Lung (tissue), 12 donors: ENCODE results near the gene ZNF385C. TPM values are rescaled to one million over a fixed set of nuclear protein-coding genes. Genes with fewer than 3 reads are reported as not detected.

Experiments
- ATAC-seq: fragments of 200-7000 bp; cut with Tn5 transposase; one replicate; pipeline ENCODE4 v1.9.1; 2020; ENCODE audit warnings: moderate number of reproducible peaks; ENCODE audit not compliant: insufficient read depth, low FRiP score
- DNase-seq, 3 donors: peaks; one replicate each; pipeline ENCODE4 v3.0.0-alpha.2; 2013 to 2017
- H3K27ac ChIP-seq, 2 donors: one replicate each; pipeline ENCODE4 v1.5.1; 2013; ENCODE audit warnings: mild to moderate bottlenecking in 2 of 2, moderate library complexity in 2 of 2, control low read depth in 1 of 2, inconsistent platforms in 1 of 2, low read depth in 1 of 2, low read length in 1 of 2
- H3K27me3 ChIP-seq, 3 donors: one replicate each; pipeline ENCODE4 v1.5.1; 2013; ENCODE audit warnings: low read length in 2 of 3; ENCODE audit not compliant: control insufficient read depth in 3 of 3, insufficient read depth in 3 of 3
- H3K36me3 ChIP-seq, 4 donors: one replicate each; pipeline ENCODE4 v1.5.1; 2013; ENCODE audit warnings: low read length in 4 of 4, mild to moderate bottlenecking in 1 of 4, moderate library complexity in 1 of 4; ENCODE audit not compliant: control insufficient read depth in 4 of 4, insufficient read depth in 4 of 4
- H3K4me1 ChIP-seq, 5 donors: one replicate each; pipeline ENCODE4 v1.5.1; 2013; ENCODE audit warnings: low read length in 5 of 5, mild to moderate bottlenecking in 2 of 5, moderate library complexity in 1 of 5; ENCODE audit not compliant: control insufficient read depth in 5 of 5, insufficient read depth in 5 of 5
- H3K4me3 ChIP-seq: one replicate; pipeline ENCODE4 v1.5.1; 2013; ENCODE audit warnings: mild to moderate bottlenecking, control low read depth, moderate library complexity
- H3K9ac ChIP-seq, 2 donors: one replicate each; pipeline ENCODE4 v1.5.1; 2013; ENCODE audit warnings: low read length in 2 of 2, control low read depth in 1 of 2; ENCODE audit not compliant: insufficient read depth in 1 of 2
- H3K9me3 ChIP-seq, 4 donors: one replicate each; pipeline ENCODE4 v1.5.1; 2013; ENCODE audit warnings: low read length in 3 of 4, mild to moderate bottlenecking in 1 of 4, moderate library complexity in 1 of 4; ENCODE audit not compliant: control insufficient read depth in 4 of 4, insufficient read depth in 3 of 4
- CTCF ChIP-seq: IDR thresholded peaks from 2 replicates; pipeline ENCODE4 v1.5.1; 2012; ENCODE audit warnings: mild to moderate bottlenecking; ENCODE audit errors: control extremely low read depth, extremely low read depth
- WGBS, 2 donors: extraction: QIAGEN DNeasy Blood & Tissue Kit; methylation state at CpG; one replicate each; pipeline ENCODE4 v1.1.7; 2013; 5-methylcytosine and 5-hydroxymethylcytosine counted together
- polyA plus RNA-seq, 2 donors: library from polyadenylated mRNA; stranded (reverse); fragments of 200-250 nt; gene quantifications; one replicate each; pipeline ENCODE4 v1.2.1, GENCODE V29; 2013
- total RNA-seq, 2 donors: library from RNA; depleted of rRNA in 1 of 2; stranded (reverse); fragments of >200 nt in 1 of 2; gene quantifications; one replicate each; pipeline ENCODE4 v1.2.1, GENCODE V29; 2014 to 2021
- donor health status: control.
- donor health status: control.
- donor health status: Bipolar disorder and iron deficiency.
- donor health status: healthy.
- donor health status: DM: yes; HTN: yes; CAD: no.

The ZNF385C gene
- total and polyA plus RNA-seq, 4 donors = 0.14 to 0.57 (median 0.37) TPM

- Histone ChIP-seq H3K4me3 (no peak within 1 kb of the TSS), H3K27me3 (no peaks in the 10 kb centered on the region), H3K9me3 (no peaks in the 10 kb centered on the region), H3K9ac (no peak within 1 kb of the TSS), H3K36me3 (peaks cover 7 to 25% (median 15%) of the 10 kb centered on the region in 4 donors), H3K27ac (no peak within 1 kb of the TSS), H3K4me1 (peaks cover 0 to 11% (median 5%) of the 10 kb centered on the region in 5 donors)
- ATAC-seq = no peak
- WGBS, 2 donors = 80 to 85% methylated on average over 61 of the region's 61 CpGs
- TF ChIP-seq CTCF = no peak
- DNase-seq = peak in 2 of 3 donors; percentile 42 to 49
Measured at GRCh38 chr17:42122371-42123303, 24.4 kb upstream of the ZNF385C start, which contains the start of gene HSPB9. Gene HSPB9 (plus strand): TSS chr17:42122804. CDS start chr17:42122851, 47 bp downstream.

- Histone ChIP-seq H3K9ac (no peak within 1 kb of the TSS), H3K27ac (peak within 1 kb of the TSS in 1 of 2 donors; percentile 4), H3K27me3 (no peaks in the 10 kb centered on the region), H3K4me3 (peak within 1 kb of the TSS; percentile 27), H3K9me3 (no peaks in the 10 kb centered on the region), H3K4me1 (peaks cover 0 to 11% (median 5%) of the 10 kb centered on the region in 5 donors), H3K36me3 (peaks cover 6 to 21% (median 13%) of the 10 kb centered on the region in 4 donors)
- DNase-seq = peak; percentile 82 to 89 (median 87)
- 7 to 8% methylated on average over 49 to 57 of the region's 57 CpGs for WGBS, 2 donors
- no peak for TF ChIP-seq CTCF
- ATAC-seq = peak; percentile 91
Measured at GRCh38 chr17:42120770-42121769, 22.8 kb upstream of the ZNF385C start, which contains the start of gene KAT2A. Gene KAT2A (minus strand): TSS chr17:42121367. CDS start chr17:42121304, 63 bp downstream.

- H3K4me1 ChIP-seq = peaks cover 0 to 11% (median 5%) of the 10 kb centered on the region in 5 donors
- WGBS, 2 donors = 52 to 64% methylated on average over 7 of the region's 7 CpGs
- no peaks in the 10 kb centered on the region for H3K27me3 ChIP-seq
- DNase-seq (no peak), ATAC-seq (no peak)
- no peaks in the 10 kb centered on the region for H3K9me3 ChIP-seq
- no peak overlapping the region for H3K27ac ChIP-seq
- TF ChIP-seq CTCF = no peak
- H3K9ac ChIP-seq = no peak overlapping the region
- H3K36me3 ChIP-seq = peaks cover 0 to 22% (median 14%) of the 10 kb centered on the region in 4 donors
- H3K4me3 ChIP-seq = no peak overlapping the region
Measured at GRCh38 chr17:42120161-42120769, 22.0 kb upstream of the ZNF385C start.
